Measurements from ENCODE around the gene PTTG1IP. TPM values are rescaled to one million over a fixed set of nuclear protein-coding genes. Genes with fewer than 3 reads are reported as not detected.

PTTG1IP gene
- total and polyA plus RNA-seq, 2 donors (not counting 1 experiment from before 2014, with no cell fraction given) = 229 to 240 TPM

GRCh38 chr21:44867464-44867863 is 6.0 kb downstream of the PTTG1IP start:
- Histone ChIP-seq H3K27me3 (ENCODE audit: control insufficient read depth, insufficient read depth, low read length) (no peaks in the 10 kb centered on the region), H3K9ac (ENCODE audit: insufficient read depth, low read length) (no peak overlapping the region), H3K4me2 (ENCODE audit: extremely low read depth, insufficient read depth, low read length) (no peak overlapping the region), H3K36me3 (ENCODE audit: control insufficient read depth, insufficient read depth, low read length) (peaks cover 6% of the 10 kb centered on the region), H3K79me2 (ENCODE audit: control insufficient read depth, insufficient read depth, low read length) (peaks cover 88% of the 10 kb centered on the region), H2AFZ (ENCODE audit: low read length) (no peak overlapping the region), H3K4me3 (replicated peaks in 1 of 4; ENCODE audit: control extremely low read depth in 1 of 4, insufficient read depth in 1 of 4, low read depth in 3 of 4, low read length in 4 of 4) (no peak overlapping the region), H3K4me1 (ENCODE audit: control insufficient read depth, extremely low read depth, insufficient read depth, low read length) (peaks cover 42% of the 10 kb centered on the region), H3K9me3 (ENCODE audit: control insufficient read depth, insufficient read depth, low read depth, low read length) (no peaks in the 10 kb centered on the region), H4K20me1 (ENCODE audit: control insufficient read depth, extremely low read depth, insufficient read depth, low read length) (no peaks in the 10 kb centered on the region), H3K27ac (ENCODE audit: insufficient read depth, low read length) (no peak overlapping the region)
- no peak for TF ChIP-seq EZH2 (IDR thresholded peaks at IDR 0.05; ENCODE audit: low read length, missing control alignments)
- TF ChIP-seq, protein P1, sequence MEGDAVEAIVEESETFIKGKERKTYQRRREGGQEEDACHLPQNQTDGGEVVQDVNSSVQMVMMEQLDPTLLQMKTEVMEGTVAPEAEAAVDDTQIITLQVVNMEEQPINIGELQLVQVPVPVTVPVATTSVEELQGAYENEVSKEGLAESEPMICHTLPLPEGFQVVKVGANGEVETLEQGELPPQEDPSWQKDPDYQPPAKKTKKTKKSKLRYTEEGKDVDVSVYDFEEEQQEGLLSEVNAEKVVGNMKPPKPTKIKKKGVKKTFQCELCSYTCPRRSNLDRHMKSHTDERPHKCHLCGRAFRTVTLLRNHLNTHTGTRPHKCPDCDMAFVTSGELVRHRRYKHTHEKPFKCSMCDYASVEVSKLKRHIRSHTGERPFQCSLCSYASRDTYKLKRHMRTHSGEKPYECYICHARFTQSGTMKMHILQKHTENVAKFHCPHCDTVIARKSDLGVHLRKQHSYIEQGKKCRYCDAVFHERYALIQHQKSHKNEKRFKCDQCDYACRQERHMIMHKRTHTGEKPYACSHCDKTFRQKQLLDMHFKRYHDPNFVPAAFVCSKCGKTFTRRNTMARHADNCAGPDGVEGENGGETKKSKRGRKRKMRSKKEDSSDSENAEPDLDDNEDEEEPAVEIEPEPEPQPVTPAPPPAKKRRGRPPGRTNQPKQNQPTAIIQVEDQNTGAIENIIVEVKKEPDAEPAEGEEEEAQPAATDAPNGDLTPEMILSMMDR (conservative IDR thresholded peaks at IDR 0.05 in 1 of 2, IDR thresholded peaks at IDR 0.05 in 1 of 2; ENCODE audit: low read depth in 1 of 2, low read length in 2 of 2) = no peak
- no peak for DNase-seq (ENCODE audit: low read depth in 2 of 2)

GRCh38 chr21:44866780-44867179 is 6.7 kb downstream of the PTTG1IP start:
- peaks cover 88% of the 10 kb centered on the region for H3K79me2 ChIP-seq (ENCODE audit: control insufficient read depth, insufficient read depth, low read length)
- H3K27ac ChIP-seq (ENCODE audit: insufficient read depth, low read length) = no peak overlapping the region
- H4K20me1 ChIP-seq (ENCODE audit: control insufficient read depth, extremely low read depth, insufficient read depth, low read length) = no peaks in the 10 kb centered on the region
- H3K4me3 ChIP-seq (replicated peaks in 1 of 4; ENCODE audit: control extremely low read depth in 1 of 4, insufficient read depth in 1 of 4, low read depth in 3 of 4, low read length in 4 of 4) = no peak overlapping the region
- H3K4me1 ChIP-seq (ENCODE audit: control insufficient read depth, extremely low read depth, insufficient read depth, low read length) = peaks cover 42% of the 10 kb centered on the region
- H3K36me3 ChIP-seq (ENCODE audit: control insufficient read depth, insufficient read depth, low read length) = peaks cover 6% of the 10 kb centered on the region
- H3K4me2 ChIP-seq (ENCODE audit: extremely low read depth, insufficient read depth, low read length) = no peak overlapping the region
- no peaks in the 10 kb centered on the region for H3K27me3 ChIP-seq (ENCODE audit: control insufficient read depth, insufficient read depth, low read length)
- peak; percentile 40 to 93 for DNase-seq (ENCODE audit: low read depth in 2 of 2)
- H3K9ac ChIP-seq (ENCODE audit: insufficient read depth, low read length) = no peak overlapping the region
- H2AFZ ChIP-seq (ENCODE audit: low read length) = no peak overlapping the region
- no peak for TF ChIP-seq EZH2 (IDR thresholded peaks at IDR 0.05; ENCODE audit: low read length, missing control alignments)
- TF ChIP-seq, protein P1 (conservative IDR thresholded peaks at IDR 0.05 in 1 of 2, IDR thresholded peaks at IDR 0.05 in 1 of 2; ENCODE audit: low read depth in 1 of 2, low read length in 2 of 2) = no peak
- no peaks in the 10 kb centered on the region for H3K9me3 ChIP-seq (ENCODE audit: control insufficient read depth, insufficient read depth, low read depth, low read length)

DNA sequence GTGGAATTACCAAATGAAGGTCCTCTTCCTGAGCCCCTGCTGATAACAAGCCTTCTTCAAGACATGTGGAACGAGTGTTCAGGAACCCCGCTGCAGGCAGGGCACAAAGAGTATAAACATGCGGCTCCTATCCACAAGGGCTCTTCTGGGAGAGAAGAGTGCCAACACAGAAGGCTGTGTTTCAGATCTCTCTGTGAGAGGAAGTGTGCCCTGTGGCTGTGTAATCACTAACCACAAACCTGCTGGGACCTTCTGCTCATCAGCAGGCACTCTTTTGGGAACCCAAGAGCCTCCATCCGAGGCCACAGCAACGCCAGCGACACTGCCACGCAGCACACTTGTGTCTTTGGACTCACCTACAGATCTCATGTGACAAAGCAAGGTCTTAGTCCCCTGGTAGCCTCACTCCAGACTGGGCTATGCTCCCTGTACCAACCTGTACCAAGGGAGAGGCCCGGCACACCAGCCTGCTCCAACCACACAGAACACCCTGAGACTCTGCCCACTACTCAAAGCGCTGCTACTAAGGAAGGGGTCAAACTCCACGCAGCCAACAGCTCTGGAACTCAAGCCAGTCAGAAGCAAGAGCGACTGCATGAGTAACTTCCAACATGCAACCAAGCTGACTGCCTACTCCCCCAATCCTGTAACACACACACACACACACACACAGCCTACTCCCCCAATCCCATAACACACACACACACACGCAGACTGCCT is 7.8 kb downstream of the PTTG1IP start:
- Histone ChIP-seq H3K9ac (ENCODE audit: insufficient read depth, low read length) (no peak overlapping the region), H3K79me2 (ENCODE audit: control insufficient read depth, insufficient read depth, low read length) (peaks cover 86% of the 10 kb centered on the region), H3K4me1 (ENCODE audit: control insufficient read depth, extremely low read depth, insufficient read depth, low read length) (peaks cover 32% of the 10 kb centered on the region), H2AFZ (ENCODE audit: low read length) (no peak overlapping the region), H4K20me1 (ENCODE audit: control insufficient read depth, extremely low read depth, insufficient read depth, low read length) (no peaks in the 10 kb centered on the region), H3K27ac (ENCODE audit: insufficient read depth, low read length) (no peak overlapping the region), H3K27me3 (ENCODE audit: control insufficient read depth, insufficient read depth, low read length) (no peaks in the 10 kb centered on the region), H3K9me3 (ENCODE audit: control insufficient read depth, insufficient read depth, low read depth, low read length) (no peaks in the 10 kb centered on the region), H3K4me2 (ENCODE audit: extremely low read depth, insufficient read depth, low read length) (no peak overlapping the region), H3K36me3 (ENCODE audit: control insufficient read depth, insufficient read depth, low read length) (peaks cover 6% of the 10 kb centered on the region), H3K4me3 (replicated peaks in 1 of 4; ENCODE audit: control extremely low read depth in 1 of 4, insufficient read depth in 1 of 4, low read depth in 3 of 4, low read length in 4 of 4) (no peak overlapping the region)
- TF ChIP-seq, protein P1 (conservative IDR thresholded peaks at IDR 0.05 in 1 of 2, IDR thresholded peaks at IDR 0.05 in 1 of 2; ENCODE audit: low read depth in 1 of 2, low read length in 2 of 2) = no peak
- no peak for TF ChIP-seq EZH2 (IDR thresholded peaks at IDR 0.05; ENCODE audit: low read length, missing control alignments)
- no peak for DNase-seq (ENCODE audit: low read depth in 2 of 2)
